ENCODE measurements around the gene NFATC2. TPM values are rescaled to one million over a fixed set of nuclear protein-coding genes. Genes with fewer than 3 reads are reported as not detected.

NFATC2 gene
- total and polyA plus RNA-seq, 2 of the 8 experiments (the other 6 are each of a cell fraction or from before 2014, with no cell fraction given), result 0.27 to 0.91 TPM

DNA sequence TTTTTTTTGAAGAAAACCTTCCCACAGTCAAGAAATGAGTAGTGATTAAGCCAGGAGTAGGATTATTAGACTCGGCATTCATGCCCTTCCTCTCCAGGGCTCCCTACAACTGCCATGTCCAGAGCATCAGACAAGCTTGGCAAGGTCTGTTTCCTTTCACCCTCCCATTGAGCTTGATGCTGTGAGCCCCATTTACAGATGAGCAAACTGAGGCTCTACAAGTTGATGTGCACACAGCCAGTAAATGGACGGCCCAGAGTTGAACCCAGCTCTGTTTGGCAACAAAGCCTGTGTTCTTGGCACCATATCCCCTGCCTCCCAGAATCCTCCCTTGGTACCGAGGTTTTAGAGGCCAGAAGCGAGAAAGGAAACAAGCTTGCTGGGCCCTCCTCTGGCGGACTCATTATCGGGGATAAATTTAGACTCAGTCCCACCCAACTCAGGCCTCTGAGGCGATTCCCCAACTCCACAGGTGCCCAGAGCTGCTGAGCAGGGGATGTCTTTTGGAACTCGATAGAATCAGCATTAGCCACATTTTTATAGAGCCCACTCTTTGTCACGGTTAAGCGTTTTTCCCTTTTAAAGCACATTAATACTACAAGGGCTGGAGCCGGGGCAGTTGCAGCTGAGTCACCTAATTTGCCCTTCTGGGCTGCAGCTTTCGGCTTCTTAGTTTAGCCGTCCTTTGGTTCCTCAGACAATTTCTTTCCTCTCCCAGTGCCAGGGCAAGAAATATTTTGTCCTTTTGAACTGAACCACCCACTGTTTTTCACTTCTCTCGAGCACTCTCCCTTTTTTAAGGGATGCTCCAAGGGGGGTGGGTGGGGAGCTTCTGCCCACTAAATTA lies 23.0 kb upstream of the NFATC2 start:
- Histone ChIP-seq H2BK12ac (ENCODE audit: low read depth, low read length) (no peak overlapping the region), H2AK5ac (ENCODE audit: low read depth, low read length) (no peak overlapping the region), H3K14ac (ENCODE audit: insufficient read length) (no peak overlapping the region), H4K5ac (ENCODE audit: insufficient read length, low read depth, low read length) (no peak overlapping the region), H3K9ac (replicated peaks in 1 of 4; ENCODE audit: extremely low read depth in 1 of 4, low read depth in 3 of 4, low read length in 3 of 4) (no peak overlapping the region), H3K27me3 (replicated peaks in 1 of 4; ENCODE audit: control insufficient read depth in 3 of 4, extremely low read depth in 1 of 4, insufficient read depth in 3 of 4, low read length in 3 of 4) (peaks cover 14 to 41% (median 37%) of the 10 kb centered on the region in 4 experiments), H3K4ac (replicated peaks; ENCODE audit: insufficient read length, low read depth, low read length) (no peak overlapping the region), H3K27ac (ENCODE audit: low read depth, low read length) (no peak overlapping the region), H2BK20ac (ENCODE audit: low read length) (no peak overlapping the region), H4K91ac (replicated peaks; ENCODE audit: insufficient read length, low read length) (no peak overlapping the region), H2BK120ac (replicated peaks; ENCODE audit: low read depth, low read length) (no peak overlapping the region), H2BK5ac (ENCODE audit: low read depth, low read length) (no peak overlapping the region), H3K79me1 (ENCODE audit: low read depth, low read length) (no peaks in the 10 kb centered on the region), H4K8ac (ENCODE audit: extremely low read depth, insufficient read depth, low read length) (no peak overlapping the region), H3K4me2 (ENCODE audit: insufficient read depth in 1 of 2, low read depth in 2 of 2, low read length in 2 of 2) (no peak overlapping the region), H3K4me3 (ENCODE audit: extremely low read depth in 1 of 4, insufficient read depth in 2 of 4, low read depth in 3 of 4, low read length in 4 of 4) (no peak overlapping the region), H3K56ac (replicated peaks; ENCODE audit: insufficient read length, low read depth, low read length) (no peak overlapping the region), H3K9me3 (ENCODE audit: insufficient read depth in 2 of 2, low read depth in 1 of 2, low read length in 1 of 2) (no peaks in the 10 kb centered on the region), H4K20me1 (replicated peaks in 1 of 2; ENCODE audit: control insufficient read depth in 1 of 2, insufficient read depth in 2 of 2, low read length in 2 of 2) (no peaks in the 10 kb centered on the region), H3K36me3 (ENCODE audit: control insufficient read depth in 2 of 4, insufficient read depth in 4 of 4, low read length in 3 of 4) (no peaks in the 10 kb centered on the region), H3K23me2 (ENCODE audit: low read depth, low read length) (peaks cover 14% of the 10 kb centered on the region), H3K18ac (ENCODE audit: extremely low read depth, low read length) (no peak overlapping the region), H3K4me1 (replicated peaks in 1 of 4; ENCODE audit: control insufficient read depth in 3 of 4, insufficient read depth in 4 of 4, low read length in 3 of 4) (peaks cover 0 to 11% (median 4%) of the 10 kb centered on the region in 4 experiments; a peak in 5 of 7 replicates), H2BK15ac (ENCODE audit: low read length) (no peak overlapping the region), H2AFZ (ENCODE audit: low read length) (no peak overlapping the region), H3K23ac (ENCODE audit: insufficient read length) (no peak overlapping the region), H3K79me2 (ENCODE audit: control insufficient read depth in 1 of 2, insufficient read depth in 2 of 2, low read length in 2 of 2) (no peaks in the 10 kb centered on the region)
- no peak for DNase-seq (ENCODE audit: low read depth in 1 of 2, low spot score in 2 of 2)
- no peak for FAIRE-seq
- WGBS, 2 experiments (ENCODE audit: extremely low coverage in 1 of 2, insufficient coverage in 1 of 2, insufficient read length in 1 of 2, insufficient replicate concordance in 2 of 2, low coverage in 1 of 2, low lambda C conversion rate in 2 of 2, missing lambda C conversion rate in 1 of 2), result 80% methylated on average over 14 of the region's 14 CpGs; no CpG with 5 or more reads in 1 of the 2 experiments
- ChIA-PET CTCF (ENCODE audit: partially characterized antibody) (interaction anchor here (0.7 to 1.5 kb wide), 10 partner anchors 8 to 584 kb away, joined by 3 to 5 read pairs (median 4); no protein-coding TSS in a partner anchor), POLR2A (ENCODE audit: partially characterized antibody) (no interaction called here)
- TF ChIP-seq KDM1A (IDR thresholded peaks at IDR 0.05; ENCODE audit: borderline replicate concordance, low read length) (peak; percentile 74; the same call in 1 of the 2 replicates), TEAD4 (IDR thresholded peaks at IDR 0.05; ENCODE audit: low read depth, low read length) (no peak)
